ENCODE data around the gene CDH8. TPM values are rescaled to one million over a fixed set of nuclear protein-coding genes. Genes with fewer than 3 reads are reported as not detected.

CDH8 gene
- total RNA-seq, 4 donors from 2014 or later, result not detected

GRCh38 chr16:61871837-61872777 is 164.1 kb downstream of the CDH8 start:
- intact Hi-C loops (cut with DNase I), result no loop called here
- H3K4me1 ChIP-seq, result no peaks in the 10 kb centered on the region
- no peak overlapping the region for H3K27ac ChIP-seq
- H3K36me3 ChIP-seq, result no peaks in the 10 kb centered on the region
- WGBS, 2 donors, result 78 to 82% methylated on average over 6 of the region's 6 CpGs
- TF ChIP-seq CTCF (IDR thresholded peaks at IDR 0.05) (no peak), POLR2A (IDR thresholded peaks at IDR 0.05) (no peak)
- no peak overlapping the region for H3K4me3 ChIP-seq (replicated peaks in 1 of 3)
- no peaks in the 10 kb centered on the region for H3K27me3 ChIP-seq
- H3K9me3 ChIP-seq, result no peaks in the 10 kb centered on the region
- DNase-seq, result no peak

- H3K9me3 ChIP-seq, result no peaks in the 10 kb centered on the region
- H3K27ac ChIP-seq, result no peak overlapping the region
- 88% methylated on average over 6 of the region's 6 CpGs for WGBS, 2 donors
- H3K4me1 ChIP-seq, result no peaks in the 10 kb centered on the region
- no peak for DNase-seq
- no peak overlapping the region for H3K4me3 ChIP-seq (replicated peaks in 1 of 3)
- TF ChIP-seq POLR2A (IDR thresholded peaks at IDR 0.05) (no peak), CTCF (IDR thresholded peaks at IDR 0.05) (no peak)
- H3K36me3 ChIP-seq, result no peaks in the 10 kb centered on the region
- intact Hi-C loops (cut with DNase I), result no loop called here
- no peaks in the 10 kb centered on the region for H3K27me3 ChIP-seq
These were observed 173.8 kb downstream of the CDH8 start for GRCh38 chr16:61862221-61863155.

- Histone ChIP-seq H3K4me3 (replicated peaks in 1 of 3) (no peak overlapping the region), H3K27me3 (no peaks in the 10 kb centered on the region), H3K36me3 (no peaks in the 10 kb centered on the region), H3K27ac (no peak overlapping the region), H3K9me3 (no peaks in the 10 kb centered on the region), H3K4me1 (no peaks in the 10 kb centered on the region)
- no peak for DNase-seq
- intact Hi-C loops (cut with DNase I), result no loop called here
- no peak for TF ChIP-seq CTCF (IDR thresholded peaks at IDR 0.05)
- 90 to 96% methylated on average over 1 of the region's 1 CpG for WGBS, 2 donors
These were observed 177.2 kb downstream of the CDH8 start for GRCh38 chr16:61858988-61859387.

GRCh38 chr16:61842666-61843065 is 193.6 kb downstream of the CDH8 start:
- Histone ChIP-seq H3K27me3 (no peaks in the 10 kb centered on the region), H3K36me3 (no peaks in the 10 kb centered on the region), H3K9me3 (no peaks in the 10 kb centered on the region), H3K4me1 (no peaks in the 10 kb centered on the region), H3K27ac (no peak overlapping the region), H3K4me3 (replicated peaks in 1 of 3) (no peak overlapping the region)
- DNase-seq, result no peak
- TF ChIP-seq POLR2A (IDR thresholded peaks at IDR 0.05) (no peak), CTCF (IDR thresholded peaks at IDR 0.05) (no peak)
- intact Hi-C loops (cut with DNase I), result no loop called here
- WGBS, 2 donors, result 69 to 77% methylated on average over 2 of the region's 2 CpGs

Data from thyroid gland (tissue), 4 donors.